HG02943 (cell line): ENCODE results near the gene EHMT1.

Source experiments
- ATAC-seq: cut with Tn5 transposase; IDR thresholded peaks from one replicate; pipeline ENCODE4 v1.9.1; 2021; ENCODE audit warnings: mild to moderate bottlenecking, low read depth, moderate library complexity; ENCODE audit not compliant: unreplicated experiment

EHMT1 gene

GRCh38 chr9:137618105-137619067 is at the start of gene EHMT1:
EHMT1 (plus strand) TSS chr9:137619005; CDS start chr9:137619029, 24 bp downstream.
- ATAC-seq: peak; percentile 55

- ATAC-seq: no peak
These were observed 49.1 kb upstream of the EHMT1 start for GRCh38 chr9:137569609-137570203.

- ATAC-seq: no peak
These were observed 48.2 kb upstream of the EHMT1 start for GRCh38 chr9:137570566-137570965.

GRCh38 chr9:137574192-137574591 is 44.6 kb upstream of the EHMT1 start:
- no peak for ATAC-seq

- no peak for ATAC-seq
These were observed 43.5 kb upstream of the EHMT1 start for GRCh38 chr9:137575364-137575715.

GRCh38 chr9:137575716-137576411 is 42.9 kb upstream of the EHMT1 start:
- no peak for ATAC-seq

GRCh38 chr9:137578518-137579258 is 40.1 kb upstream of the EHMT1 start, which contains the start of gene DPH7:
DPH7 (minus strand) TSS chr9:137578925; CDS start chr9:137578777, 148 bp downstream.
- peak; percentile 77 for ATAC-seq

- ATAC-seq: no peak
These were observed 39.6 kb upstream of the EHMT1 start for GRCh38 chr9:137579259-137579604.

GRCh38 chr9:137580209-137580953 is 38.4 kb upstream of the EHMT1 start:
- no peak for ATAC-seq

GRCh38 chr9:137580954-137581322 is 37.9 kb upstream of the EHMT1 start:
- ATAC-seq: no peak

GRCh38 chr9:137581361-137582285 is 37.2 kb upstream of the EHMT1 start:
- no peak for ATAC-seq

GRCh38 chr9:137582286-137582860 is 36.4 kb upstream of the EHMT1 start:
- ATAC-seq: no peak

- ATAC-seq: no peak
These were observed 35.5 kb upstream of the EHMT1 start for GRCh38 chr9:137583347-137583746.

GRCh38 chr9:137583957-137584356 is 34.8 kb upstream of the EHMT1 start:
- ATAC-seq: no peak

- no peak for ATAC-seq
These were observed 32.0 kb upstream of the EHMT1 start for GRCh38 chr9:137586854-137587253.

- no peak for ATAC-seq
These were observed 30.5 kb upstream of the EHMT1 start for GRCh38 chr9:137588311-137588710.

- ATAC-seq: no peak
These were observed 29.9 kb upstream of the EHMT1 start for GRCh38 chr9:137588891-137589290.

- peak; percentile 16 for ATAC-seq
These were observed 29.2 kb upstream of the EHMT1 start for GRCh38 chr9:137589441-137590122.
